H1 (cell line): ENCODE data around the gene TYSND1. TPM values are rescaled to one million over a fixed set of nuclear protein-coding genes. Genes with fewer than 3 reads are reported as not detected.

ENCODE experiments used
- CTCF ChIA-PET: fragments of 300-600 bp; sonication (Branson Sonifier 250); formaldehyde crosslinking; loops from one replicate; lab custom pipeline; 2021; ENCODE audit not compliant: partially characterized antibody; lab: Charles Lee
- POLR2A ChIA-PET: fragments of 300-600 bp; sonication (Branson Sonifier 250); formaldehyde crosslinking; loops from one replicate; lab custom pipeline; 2021; ENCODE audit warnings: inconsistent platforms; ENCODE audit not compliant: partially characterized antibody; lab: Charles Lee
- DNase-seq, 2 experiments: peaks; one replicate each; pipeline versions ENCODE4 v3.0.0 to v3.0.0-alpha.2; 2010 to 2022; ENCODE audit warnings: low spot score in 2 of 2, low read depth in 1 of 2, mixed read lengths in 1 of 2
- FAIRE-seq: peaks from 2 replicates; lab custom pipeline; 2011; peaks lifted over from hg19 to GRCh38; lab: Jason Lieb, UNC
- H2AFZ ChIP-seq: 2 replicates; pipeline ENCODE4 v1.8.1; 2012; ENCODE audit warnings: low read length, inconsistent platforms
- H2AK5ac ChIP-seq: 2 replicates; pipeline ENCODE4 v1.6.1; 2013; ENCODE audit warnings: low read depth, low read length
- H2BK120ac ChIP-seq: replicated peaks from 2 replicates; pipeline ENCODE3; 2013; ENCODE audit warnings: low read depth, low read length, inconsistent platforms
- H2BK12ac ChIP-seq: 2 replicates; pipeline ENCODE4 v1.6.1; 2013; ENCODE audit warnings: low read depth, low read length
- H2BK15ac ChIP-seq: 2 replicates; pipeline ENCODE4 v1.6.1; 2013; ENCODE audit warnings: low read length
- H2BK20ac ChIP-seq: 2 replicates; pipeline ENCODE4 v1.6.1; 2013; ENCODE audit warnings: low read length
- H2BK5ac ChIP-seq: 2 replicates; pipeline ENCODE4 v1.6.1; 2013; ENCODE audit warnings: low read depth, low read length
- H3K14ac ChIP-seq: 2 replicates; pipeline ENCODE4 v1.6.1; 2013; ENCODE audit warnings: inconsistent platforms; ENCODE audit not compliant: insufficient read length
- H3K18ac ChIP-seq: 2 replicates; pipeline ENCODE4 v1.6.1; 2013; ENCODE audit warnings: low read length; ENCODE audit errors: extremely low read depth
- H3K23ac ChIP-seq: 2 replicates; pipeline ENCODE4 v1.6.1; 2013; ENCODE audit warnings: inconsistent platforms; ENCODE audit not compliant: insufficient read length
- H3K23me2 ChIP-seq: 2 replicates; pipeline ENCODE4 v1.6.1; 2013; ENCODE audit warnings: low read depth, low read length
- H3K27ac ChIP-seq: 2 replicates; pipeline ENCODE4 v1.6.1; 2011; ENCODE audit warnings: low read depth, low read length, inconsistent platforms
- H3K27me3 ChIP-seq, 4 experiments: replicated peaks in 1 of 4; 1 replicate in 1 of 4; 2 replicates in 3 of 4; pipeline versions ENCODE4 v1.6.1 to v1.8.1; 2011 to 2013; ENCODE audit warnings: low read length in 3 of 4, mild to moderate bottlenecking in 3 of 4, inconsistent platforms in 2 of 4, mixed read lengths in 2 of 4, moderate library complexity in 1 of 4; ENCODE audit not compliant: control insufficient read depth in 3 of 4, insufficient read depth in 3 of 4; ENCODE audit errors: extremely low read depth in 1 of 4
- H3K36me3 ChIP-seq, 4 experiments: 2 replicates each; pipeline versions ENCODE4 v1.6.1 to v1.8.1; 2011 to 2013; ENCODE audit warnings: mild to moderate bottlenecking in 4 of 4, low read length in 3 of 4, moderate library complexity in 2 of 4, control low read depth in 1 of 4, inconsistent platforms in 1 of 4; ENCODE audit not compliant: insufficient read depth in 4 of 4, control insufficient read depth in 2 of 4
- H3K4ac ChIP-seq: replicated peaks from 2 replicates; pipeline ENCODE3; 2013; ENCODE audit warnings: low read length, low read depth, mixed read lengths, inconsistent platforms; ENCODE audit not compliant: insufficient read length
- H3K4me1 ChIP-seq, 4 experiments: replicated peaks in 1 of 4; 1 replicate in 1 of 4; 2 replicates in 3 of 4; pipeline versions ENCODE4 v1.6.1 to v1.8.1; 2011 to 2013; ENCODE audit warnings: low read length in 3 of 4, inconsistent platforms in 2 of 4, mixed read lengths in 1 of 4; ENCODE audit not compliant: insufficient read depth in 4 of 4, control insufficient read depth in 3 of 4
- H3K4me2 ChIP-seq, 2 experiments: 2 replicates each; pipeline versions ENCODE4 v1.6.1 to v1.8.1; 2011 to 2013; ENCODE audit warnings: low read depth in 2 of 2, low read length in 2 of 2, control low read depth in 1 of 2, inconsistent platforms in 1 of 2, mild to moderate bottlenecking in 1 of 2; ENCODE audit not compliant: insufficient read depth in 1 of 2
- H3K4me3 ChIP-seq, 4 experiments: fragments of 200-600, 300-600 bp in 1 of 4; sonication (generic), shearing (Covaris generic), sonication (Bioruptor Twin) in 1 of 4; 2 replicates each; pipeline versions ENCODE4 v1.5.1 to v1.8.1; 2011 to 2016; ENCODE audit warnings: low read length in 4 of 4, low read depth in 3 of 4, control low read depth in 2 of 4, inconsistent platforms in 2 of 4, mild to moderate bottlenecking in 2 of 4, mixed read lengths in 1 of 4, moderate library complexity in 1 of 4; ENCODE audit not compliant: insufficient read depth in 2 of 4; ENCODE audit errors: extremely low read depth in 1 of 4
- H3K56ac ChIP-seq: replicated peaks from 2 replicates; pipeline ENCODE3; 2013; ENCODE audit warnings: low read depth, mild to moderate bottlenecking, mixed read lengths, low read length, inconsistent platforms; ENCODE audit not compliant: insufficient read length
- H3K79me1 ChIP-seq: 2 replicates; pipeline ENCODE4 v1.6.1; 2013; ENCODE audit warnings: low read depth, low read length, control low read depth
- H3K79me2 ChIP-seq, 2 experiments: 2 replicates each; pipeline versions ENCODE4 v1.6.1 to v1.8.1; 2012 to 2013; ENCODE audit warnings: low read length in 2 of 2, mild to moderate bottlenecking in 2 of 2, inconsistent platforms in 1 of 2; ENCODE audit not compliant: insufficient read depth in 2 of 2, control insufficient read depth in 1 of 2
- H3K9ac ChIP-seq, 4 experiments: replicated peaks in 1 of 4; 1 replicate in 1 of 4; 2 replicates in 3 of 4; pipeline versions ENCODE4 v1.6.1 to v1.8.1; 2011 to 2013; ENCODE audit warnings: low read depth in 3 of 4, low read length in 3 of 4, control low read depth in 2 of 4, mild to moderate bottlenecking in 2 of 4, moderate library complexity in 2 of 4, inconsistent platforms in 1 of 4; ENCODE audit errors: extremely low read depth in 1 of 4
- H3K9me3 ChIP-seq, 2 experiments: 2 replicates each; pipeline versions ENCODE4 v1.6.1 to v1.8.1; 2012 to 2013; ENCODE audit warnings: mild to moderate bottlenecking in 2 of 2, moderate library complexity in 2 of 2, control low read depth in 1 of 2, inconsistent platforms in 1 of 2, low read depth in 1 of 2, low read length in 1 of 2, mixed read lengths in 1 of 2; ENCODE audit not compliant: insufficient read depth in 2 of 2
- H4K20me1 ChIP-seq, 2 experiments: replicated peaks in 1 of 2; 2 replicates each; pipeline versions ENCODE3 to v1.8.1; 2011 to 2013; ENCODE audit warnings: inconsistent platforms in 2 of 2, low read length in 2 of 2, mild to moderate bottlenecking in 1 of 2; ENCODE audit not compliant: insufficient read depth in 2 of 2, control insufficient read depth in 1 of 2
- H4K5ac ChIP-seq: 2 replicates; pipeline ENCODE4 v1.6.1; 2013; ENCODE audit warnings: low read length, low read depth, mixed read lengths, inconsistent platforms; ENCODE audit not compliant: insufficient read length
- H4K8ac ChIP-seq: 2 replicates; pipeline ENCODE4 v1.8.0; 2013; ENCODE audit warnings: mild to moderate bottlenecking, moderate library complexity, low read length, inconsistent platforms; ENCODE audit not compliant: insufficient read depth; ENCODE audit errors: extremely low read depth
- H4K91ac ChIP-seq: replicated peaks from 2 replicates; pipeline ENCODE3; 2013; ENCODE audit warnings: low read length, mixed read lengths, inconsistent platforms; ENCODE audit not compliant: insufficient read length
- POLR2A ChIP-seq, 2 experiments: IDR thresholded peaks; 1 replicate in 1 of 2; 2 replicates in 1 of 2; pipeline ENCODE4 v1.6.1; 2011; ENCODE audit warnings: low read depth in 2 of 2, low read length in 2 of 2, mild to moderate bottlenecking in 2 of 2; ENCODE audit errors: control extremely low read depth in 1 of 2
- SP4 ChIP-seq: IDR thresholded peaks from 2 replicates; pipeline ENCODE4 v1.6.1; 2012; ENCODE audit warnings: low read length, inconsistent platforms
- WGBS, 2 experiments: shearing (Covaris generic) in 1 of 2; methylation state at CpG; one replicate each; pipeline versions ENCODE4 v1.1.6 to v1.1.7; 2013 to 2015; ENCODE audit warnings: low lambda C conversion rate in 2 of 2, mixed read lengths in 2 of 2, inconsistent platforms in 1 of 2, low coverage in 1 of 2, missing lambda C conversion rate in 1 of 2; ENCODE audit not compliant: insufficient replicate concordance in 2 of 2, insufficient coverage in 1 of 2, insufficient read length in 1 of 2; ENCODE audit errors: extremely low coverage in 1 of 2, missing lambda C conversion rate in 1 of 2; 5-methylcytosine and 5-hydroxymethylcytosine counted together
- polyA plus RNA-seq, 7 experiments: library from polyadenylated mRNA; depleted of rRNA in 3 of 7; stranded (reverse) in 5 of 7; unstranded in 2 of 7; fragments of >200 nt in 5 of 7; fragments of 200-250 nt in 2 of 7; gene quantifications; 1 replicate in 5 of 7; 2 replicates in 1 of 7; 4 replicates in 1 of 7; pipeline versions ENCODE4 v1.2.1 to v1.2.3, GENCODE V29; 2011 to 2013; ENCODE audit warnings: missing spikeins in 2 of 7, mixed read lengths in 2 of 7
- total RNA-seq: library from RNA; stranded (reverse); fragmentation: NEBNext Ultra II Directional; extraction: Animal tissue kit (Norgen Biotek cat#: 25700); gene quantifications from 2 replicates; pipeline ENCODE4 v1.2.1, GENCODE V29; 2021

TYSND1 gene
- total and polyA plus RNA-seq, 2 of the 8 experiments (the other 6 are each of a cell fraction or from before 2014, with no cell fraction given), result 11.9 to 15.0 TPM

GRCh38 chr10:70096705-70097420, 49.6 kb downstream of the TYSND1 start:
- no peak overlapping the region for H3K14ac ChIP-seq
- FAIRE-seq (no peak), DNase-seq (no peak)
- no peaks in the 10 kb centered on the region for H3K36me3 ChIP-seq
- WGBS, 2 experiments, result 86% methylated on average over 5 of the region's 5 CpGs; no CpG with 5 or more reads in 1 of the 2 experiments
- H2BK15ac ChIP-seq, result no peak overlapping the region
- H3K4me2 ChIP-seq, result no peak overlapping the region
- H3K27ac ChIP-seq, result no peak overlapping the region; the same call in 1 of the 2 replicates
- H2BK20ac ChIP-seq, result no peak overlapping the region
- H3K4me3 ChIP-seq, result no peak overlapping the region
- H3K18ac ChIP-seq, result no peak overlapping the region
- H4K20me1 ChIP-seq, result no peaks in the 10 kb centered on the region
- CTCF ChIA-PET, result interaction anchor here (0.6 to 9.6 kb wide), 9 partner anchors 10 to 433 kb away, joined by 3 to 90 read pairs (median 4); partner anchors contain the start of gene TYSND1
- H3K23me2 ChIP-seq, result no peaks in the 10 kb centered on the region
- no peak overlapping the region for H3K23ac ChIP-seq
- no peaks in the 10 kb centered on the region for H3K79me2 ChIP-seq
- no peak overlapping the region for H4K5ac ChIP-seq
- H3K9ac ChIP-seq, result no peak overlapping the region
- H2BK5ac ChIP-seq, result no peak overlapping the region
- H2BK12ac ChIP-seq, result no peak overlapping the region
- H2BK120ac ChIP-seq, result no peak overlapping the region
- H2AFZ ChIP-seq, result no peak overlapping the region
- no peak overlapping the region for H2AK5ac ChIP-seq
- H3K9me3 ChIP-seq, result no peaks in the 10 kb centered on the region
- H3K27me3 ChIP-seq, result no peaks in the 10 kb centered on the region; a peak in 1 of 7 replicates
- H3K4ac ChIP-seq, result no peak overlapping the region
- H4K8ac ChIP-seq, result no peak overlapping the region
- H3K79me1 ChIP-seq, result no peaks in the 10 kb centered on the region
- H3K4me1 ChIP-seq, result no peaks in the 10 kb centered on the region
- no peak overlapping the region for H4K91ac ChIP-seq
- POLR2A ChIA-PET, result interaction anchor here (1.5 kb wide), 1 partner anchor 21 kb away, joined by 4 read pairs; no protein-coding TSS in a partner anchor
- no peak overlapping the region for H3K56ac ChIP-seq
- TF ChIP-seq POLR2A (IDR thresholded peaks at IDR 0.05; ENCODE audit: control extremely low read depth in 1 of 2, low read depth in 2 of 2, low read length in 2 of 2) (no peak), SP4 (no peak)
